ENCODE measurements around the gene GNB1L. TPM values are rescaled to one million over a fixed set of nuclear protein-coding genes. Genes with fewer than 3 reads are reported as not detected.
A peak's percentile ranks its signal among the peaks of the same experiment; 100 is the strongest.

The GNB1L gene
- total RNA-seq, 1 donor: 5.2 TPM

GRCh38 chr22:19757985-19758895 is 96.4 kb downstream of the GNB1L start:
- H3K4me3 ChIP-seq (ENCODE audit: low read depth, low read length): no peak overlapping the region
- TF ChIP-seq CTCF (IDR thresholded peaks at IDR 0.05; ENCODE audit: insufficient read depth, low read length): no peak
- DNase-seq (ENCODE audit: low read depth): no peak

- DNase-seq (ENCODE audit: low read depth): no peak
- TF ChIP-seq CTCF (IDR thresholded peaks at IDR 0.05; ENCODE audit: insufficient read depth, low read length): no peak
- H3K4me3 ChIP-seq (ENCODE audit: low read depth, low read length): no peak overlapping the region
Measured at GRCh38 chr22:19757140-19757984, 97.3 kb downstream of the GNB1L start.

GRCh38 chr22:19756288-19757128 is 98.2 kb downstream of the GNB1L start:
- H3K4me3 ChIP-seq (ENCODE audit: low read depth, low read length): no peak overlapping the region
- DNase-seq (ENCODE audit: low read depth): no peak
- peak; percentile 52 for TF ChIP-seq CTCF (IDR thresholded peaks at IDR 0.05; ENCODE audit: insufficient read depth, low read length)

- TF ChIP-seq CTCF (IDR thresholded peaks at IDR 0.05; ENCODE audit: insufficient read depth, low read length): no peak
- no peak overlapping the region for H3K4me3 ChIP-seq (ENCODE audit: low read depth, low read length)
- DNase-seq (ENCODE audit: low read depth): no peak
Measured at GRCh38 chr22:19755722-19756287, 98.9 kb downstream of the GNB1L start.

- no peak overlapping the region for H3K4me3 ChIP-seq (ENCODE audit: low read depth, low read length)
- TF ChIP-seq CTCF (IDR thresholded peaks at IDR 0.05; ENCODE audit: insufficient read depth, low read length): no peak
- DNase-seq (ENCODE audit: low read depth): no peak
Measured at GRCh38 chr22:19755145-19755710, 99.4 kb downstream of the GNB1L start.
